Measurements from ENCODE around the gene PTCH2. TPM values are rescaled to one million over a fixed set of nuclear protein-coding genes. Genes with fewer than 3 reads are reported as not detected.

PTCH2 gene
- total and polyA plus RNA-seq, 2 of the 13 experiments (the other 11 are each of a cell fraction or from before 2014, with no cell fraction given) = 0.60 to 1.5 TPM

DNA sequence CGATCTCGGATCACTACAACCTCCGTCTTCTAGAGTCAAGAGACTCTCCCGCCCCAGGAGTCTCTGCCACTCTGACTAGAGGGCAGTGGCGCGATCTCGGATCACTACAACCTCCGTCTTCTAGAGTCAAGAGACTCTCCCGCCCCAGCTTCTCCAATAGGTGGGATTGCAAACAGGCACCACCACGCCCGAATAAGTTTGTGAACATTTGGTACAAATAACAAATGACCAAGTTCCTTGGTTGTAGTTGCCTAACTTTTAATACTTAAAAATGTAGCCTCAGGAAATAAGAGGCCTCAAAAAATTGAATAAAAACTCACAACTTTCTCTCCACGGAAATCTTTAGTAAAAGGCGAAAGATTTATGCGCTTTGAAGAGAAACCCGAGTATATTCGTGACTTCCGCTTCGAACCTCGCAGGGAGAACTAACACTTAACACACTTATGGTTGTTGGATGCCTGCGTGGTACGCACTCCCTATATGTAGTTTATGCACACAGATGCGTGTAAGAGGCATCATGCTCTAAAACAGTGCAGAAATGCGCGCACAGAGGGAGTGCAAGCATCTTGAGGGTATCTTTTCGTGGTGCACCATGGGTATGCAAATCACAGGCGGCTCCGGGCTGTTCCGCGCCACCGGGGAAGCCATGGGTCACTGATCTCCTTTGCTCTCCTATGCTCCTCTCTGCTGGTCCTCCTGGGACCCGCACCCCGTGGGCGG is 23.3 kb downstream of the PTCH2 start (continued):
- no peak for TF ChIP-seq SP5 (CRISPR knock-in tag; IDR thresholded peaks at IDR 0.05; ENCODE audit: borderline replicate concordance, low read depth)
- no peak for TF ChIP-seq SMARCC2 (IDR thresholded peaks at IDR 0.05)
- TF ChIP-seq MAF1 (CRISPR knock-in tag; IDR thresholded peaks at IDR 0.05; ENCODE audit: borderline replicate concordance) = no peak
- peak; percentile 80; the same call in 1 of the 2 replicates for TF ChIP-seq ZMAT3 (CRISPR knock-in tag; conservative IDR thresholded peaks at IDR 0.05)
- peak; percentile 89 for TF ChIP-seq ZNF562 (CRISPR knock-in tag; IDR thresholded peaks at IDR 0.05; ENCODE audit: borderline replicate concordance)
- TF ChIP-seq ZNF678 (CRISPR knock-in tag; IDR thresholded peaks at IDR 0.05) = no peak
- 0 out of 2 replicates have a peak, but pooled peaks have one; percentile 33 for TF ChIP-seq ZKSCAN5 (CRISPR knock-in tag; IDR thresholded peaks at IDR 0.05)
- peak; percentile 93 for TF ChIP-seq PHF21A (CRISPR knock-in tag; IDR thresholded peaks at IDR 0.05)
- peak; percentile 64; the same call in 1 of the 2 replicates for TF ChIP-seq KDM4B (CRISPR knock-in tag; IDR thresholded peaks at IDR 0.05)
- TF ChIP-seq, protein P1, sequence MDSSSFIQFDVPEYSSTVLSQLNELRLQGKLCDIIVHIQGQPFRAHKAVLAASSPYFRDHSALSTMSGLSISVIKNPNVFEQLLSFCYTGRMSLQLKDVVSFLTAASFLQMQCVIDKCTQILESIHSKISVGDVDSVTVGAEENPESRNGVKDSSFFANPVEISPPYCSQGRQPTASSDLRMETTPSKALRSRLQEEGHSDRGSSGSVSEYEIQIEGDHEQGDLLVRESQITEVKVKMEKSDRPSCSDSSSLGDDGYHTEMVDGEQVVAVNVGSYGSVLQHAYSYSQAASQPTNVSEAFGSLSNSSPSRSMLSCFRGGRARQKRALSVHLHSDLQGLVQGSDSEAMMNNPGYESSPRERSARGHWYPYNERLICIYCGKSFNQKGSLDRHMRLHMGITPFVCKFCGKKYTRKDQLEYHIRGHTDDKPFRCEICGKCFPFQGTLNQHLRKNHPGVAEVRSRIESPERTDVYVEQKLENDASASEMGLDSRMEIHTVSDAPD (CRISPR knock-in tag; IDR thresholded peaks at IDR 0.05) = peak; percentile 54; the same call in 1 of the 2 replicates
- TF ChIP-seq ZNF782 (CRISPR knock-in tag; IDR thresholded peaks at IDR 0.05; ENCODE audit: borderline replicate concordance) = no peak
- TF ChIP-seq POLR2AphosphoS5 (IDR thresholded peaks at IDR 0.05; ENCODE audit: low read depth, low read length) = peak; percentile 100
- TF ChIP-seq, protein P2, sequence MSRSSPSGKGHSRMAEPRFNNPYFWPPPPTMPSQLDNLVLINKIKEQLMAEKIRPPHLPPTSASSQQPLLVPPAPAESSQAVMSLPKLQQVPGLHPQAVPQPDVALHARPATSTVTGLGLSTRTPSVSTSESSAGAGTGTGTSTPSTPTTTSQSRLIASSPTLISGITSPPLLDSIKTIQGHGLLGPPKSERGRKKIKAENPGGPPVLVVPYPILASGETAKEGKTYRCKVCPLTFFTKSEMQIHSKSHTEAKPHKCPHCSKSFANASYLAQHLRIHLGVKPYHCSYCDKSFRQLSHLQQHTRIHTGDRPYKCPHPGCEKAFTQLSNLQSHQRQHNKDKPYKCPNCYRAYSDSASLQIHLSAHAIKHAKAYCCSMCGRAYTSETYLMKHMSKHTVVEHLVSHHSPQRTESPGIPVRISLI (CRISPR knock-in tag; IDR thresholded peaks at IDR 0.05; ENCODE audit: borderline replicate concordance) = 0 out of 2 replicates have a peak, but pooled peaks have one; percentile 65
- no peak for TF ChIP-seq ZFP37 (CRISPR knock-in tag; IDR thresholded peaks at IDR 0.05; ENCODE audit: borderline replicate concordance)
- TF ChIP-seq, protein P3, sequence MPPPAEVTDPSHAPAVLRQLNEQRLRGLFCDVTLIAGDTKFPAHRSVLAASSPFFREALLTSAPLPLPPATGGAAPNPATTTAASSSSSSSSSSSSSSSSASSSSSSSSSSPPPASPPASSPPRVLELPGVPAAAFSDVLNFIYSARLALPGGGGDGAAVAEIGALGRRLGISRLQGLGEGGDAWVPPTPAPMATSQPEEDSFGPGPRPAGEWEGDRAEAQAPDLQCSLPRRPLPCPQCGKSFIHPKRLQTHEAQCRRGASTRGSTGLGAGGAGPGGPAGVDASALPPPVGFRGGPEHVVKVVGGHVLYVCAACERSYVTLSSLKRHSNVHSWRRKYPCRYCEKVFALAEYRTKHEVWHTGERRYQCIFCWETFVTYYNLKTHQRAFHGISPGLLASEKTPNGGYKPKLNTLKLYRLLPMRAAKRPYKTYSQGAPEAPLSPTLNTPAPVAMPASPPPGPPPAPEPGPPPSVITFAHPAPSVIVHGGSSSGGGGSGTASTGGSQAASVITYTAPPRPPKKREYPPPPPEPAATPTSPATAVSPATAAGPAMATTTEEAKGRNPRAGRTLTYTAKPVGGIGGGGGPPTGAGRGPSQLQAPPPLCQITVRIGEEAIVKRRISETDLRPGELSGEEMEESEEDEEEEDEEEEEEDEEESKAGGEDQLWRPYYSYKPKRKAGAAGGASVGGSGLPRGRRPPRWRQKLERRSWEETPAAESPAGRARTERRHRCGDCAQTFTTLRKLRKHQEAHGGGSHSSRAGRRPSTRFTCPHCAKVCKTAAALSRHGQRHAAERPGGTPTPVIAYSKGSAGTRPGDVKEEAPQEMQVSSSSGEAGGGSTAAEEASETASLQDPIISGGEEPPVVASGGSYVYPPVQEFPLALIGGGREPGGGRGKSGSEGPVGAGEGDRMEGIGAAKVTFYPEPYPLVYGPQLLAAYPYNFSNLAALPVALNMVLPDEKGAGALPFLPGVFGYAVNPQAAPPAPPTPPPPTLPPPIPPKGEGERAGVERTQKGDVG (CRISPR knock-in tag; IDR thresholded peaks at IDR 0.05; ENCODE audit: borderline replicate concordance) = peak; percentile 62; the same call in 1 of the 2 replicates
- no peak for TF ChIP-seq NCOA1 (CRISPR knock-in tag; IDR thresholded peaks at IDR 0.05)
- TF ChIP-seq, protein P4, sequence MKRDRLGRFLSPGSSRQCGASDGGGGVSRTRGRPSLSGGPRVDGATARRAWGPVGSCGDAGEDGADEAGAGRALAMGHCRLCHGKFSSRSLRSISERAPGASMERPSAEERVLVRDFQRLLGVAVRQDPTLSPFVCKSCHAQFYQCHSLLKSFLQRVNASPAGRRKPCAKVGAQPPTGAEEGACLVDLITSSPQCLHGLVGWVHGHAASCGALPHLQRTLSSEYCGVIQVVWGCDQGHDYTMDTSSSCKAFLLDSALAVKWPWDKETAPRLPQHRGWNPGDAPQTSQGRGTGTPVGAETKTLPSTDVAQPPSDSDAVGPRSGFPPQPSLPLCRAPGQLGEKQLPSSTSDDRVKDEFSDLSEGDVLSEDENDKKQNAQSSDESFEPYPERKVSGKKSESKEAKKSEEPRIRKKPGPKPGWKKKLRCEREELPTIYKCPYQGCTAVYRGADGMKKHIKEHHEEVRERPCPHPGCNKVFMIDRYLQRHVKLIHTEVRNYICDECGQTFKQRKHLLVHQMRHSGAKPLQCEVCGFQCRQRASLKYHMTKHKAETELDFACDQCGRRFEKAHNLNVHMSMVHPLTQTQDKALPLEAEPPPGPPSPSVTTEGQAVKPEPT (CRISPR knock-in tag; IDR thresholded peaks at IDR 0.05; ENCODE audit: low read depth) = 0 out of 2 replicates have a peak, but pooled peaks have one; percentile 53
- TF ChIP-seq, protein P5, sequence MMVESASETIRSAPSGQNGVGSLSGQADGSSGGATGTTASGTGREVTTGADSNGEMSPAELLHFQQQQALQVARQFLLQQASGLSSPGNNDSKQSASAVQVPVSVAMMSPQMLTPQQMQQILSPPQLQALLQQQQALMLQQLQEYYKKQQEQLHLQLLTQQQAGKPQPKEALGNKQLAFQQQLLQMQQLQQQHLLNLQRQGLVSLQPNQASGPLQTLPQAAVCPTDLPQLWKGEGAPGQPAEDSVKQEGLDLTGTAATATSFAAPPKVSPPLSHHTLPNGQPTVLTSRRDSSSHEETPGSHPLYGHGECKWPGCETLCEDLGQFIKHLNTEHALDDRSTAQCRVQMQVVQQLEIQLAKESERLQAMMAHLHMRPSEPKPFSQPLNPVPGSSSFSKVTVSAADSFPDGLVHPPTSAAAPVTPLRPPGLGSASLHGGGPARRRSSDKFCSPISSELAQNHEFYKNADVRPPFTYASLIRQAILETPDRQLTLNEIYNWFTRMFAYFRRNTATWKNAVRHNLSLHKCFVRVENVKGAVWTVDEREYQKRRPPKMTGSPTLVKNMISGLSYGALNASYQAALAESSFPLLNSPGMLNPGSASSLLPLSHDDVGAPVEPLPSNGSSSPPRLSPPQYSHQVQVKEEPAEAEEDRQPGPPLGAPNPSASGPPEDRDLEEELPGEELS (CRISPR knock-in tag; IDR thresholded peaks at IDR 0.05) = no peak

All from HepG2 (cell line).